Islet of Langerhans (tissue), 1 donor: Measurements from ENCODE around the gene ELAVL2.

Source experiments
- FAIRE-seq: peaks from one replicate; lab custom pipeline; 2011; peaks lifted over from hg19 to GRCh38; lab: Jason Lieb, UNC

The ELAVL2 gene

GRCh38 chr9:23826120-23826629, at the start of gene ELAVL2:
TSS of gene ELAVL2 (minus strand) at chr9:23826240. CDS start at chr9:23762234, 64,006 bp downstream.
- peak; percentile 83 for FAIRE-seq

- FAIRE-seq: no peak
Measured at GRCh38 chr9:23858234-23858633, 32.2 kb upstream of the ELAVL2 start.

GRCh38 chr9:23855873-23856604, 30.0 kb upstream of the ELAVL2 start:
- FAIRE-seq: no peak

DNA sequence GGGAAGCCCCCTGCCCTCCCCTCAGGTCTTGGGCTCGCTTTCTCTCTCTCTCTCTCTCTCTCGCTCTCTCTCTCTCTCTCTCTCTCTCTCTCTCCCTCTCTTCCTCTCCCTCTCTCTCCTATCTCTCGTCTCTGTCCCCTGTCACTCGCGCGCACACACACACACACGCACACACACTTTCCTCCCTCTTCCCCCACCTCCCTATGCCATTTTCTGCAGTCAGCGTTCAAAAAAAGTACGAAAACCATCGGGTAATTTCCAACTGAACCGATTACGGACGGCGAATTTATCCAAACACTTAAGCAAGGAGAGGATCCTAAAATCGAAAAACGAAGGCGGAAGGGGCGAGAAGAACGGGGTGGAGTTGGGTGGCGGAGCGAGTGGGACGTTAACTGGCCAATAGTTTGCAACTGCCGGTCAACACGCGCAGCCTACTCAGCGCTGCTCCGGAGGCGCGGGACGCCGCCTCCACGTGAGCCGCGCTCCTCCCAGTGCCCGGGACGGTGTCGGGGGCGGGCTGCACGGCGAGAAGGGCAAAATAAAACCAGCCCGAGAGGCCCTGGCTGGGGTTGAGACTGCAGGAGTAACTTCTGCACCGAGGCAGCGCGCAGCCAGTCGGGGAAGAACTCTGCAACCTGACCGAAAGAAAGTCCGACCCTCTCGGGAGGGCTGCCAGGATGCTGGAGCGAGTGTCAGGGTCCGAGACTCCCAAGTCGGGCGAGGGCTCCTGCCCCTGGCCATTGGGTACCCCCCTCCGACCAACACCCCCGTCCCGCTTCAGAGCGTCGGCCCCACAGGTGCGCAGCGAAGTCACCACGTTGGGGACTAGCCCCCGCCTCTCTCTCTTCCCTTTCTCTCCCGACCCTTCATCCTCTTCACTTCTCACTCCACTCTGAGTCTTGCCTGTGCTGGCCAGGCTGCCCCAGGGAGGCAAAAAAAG, 24.9 kb upstream of the ELAVL2 start:
- FAIRE-seq: no peak

- no peak for FAIRE-seq
Measured at GRCh38 chr9:23850242-23850689, 24.2 kb upstream of the ELAVL2 start.

DNA sequence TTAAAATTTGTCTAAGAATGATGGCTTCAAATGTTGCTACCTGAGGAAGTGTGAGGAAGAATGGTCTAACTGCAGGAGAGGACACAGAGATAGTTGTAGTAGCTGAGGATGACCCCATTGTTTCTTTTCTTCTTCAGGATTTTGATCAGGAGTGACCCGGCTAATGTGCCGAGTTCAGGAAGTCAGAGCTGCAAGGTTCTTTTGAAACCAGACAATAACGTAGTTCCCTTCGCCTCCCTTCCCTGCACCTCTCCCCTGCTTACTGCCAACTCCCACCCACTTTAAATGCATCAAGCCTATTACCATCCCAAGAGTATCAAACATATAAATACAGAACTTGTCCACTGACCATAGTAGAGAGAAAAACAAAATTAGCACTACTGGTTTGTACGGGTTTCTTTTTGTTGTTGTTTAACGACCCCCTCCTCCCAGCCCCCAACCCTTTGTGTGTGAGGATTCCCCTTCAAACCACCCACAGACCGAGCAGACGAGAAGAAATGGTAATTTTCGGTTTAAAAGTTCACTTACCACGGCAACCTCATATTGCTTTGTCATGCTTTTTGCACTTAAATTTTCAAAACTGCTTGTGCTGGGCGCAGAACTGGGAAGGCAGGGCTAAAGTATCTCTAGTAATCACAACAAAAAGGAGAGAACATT, 23.5 kb upstream of the ELAVL2 start:
- no peak for FAIRE-seq

DNA sequence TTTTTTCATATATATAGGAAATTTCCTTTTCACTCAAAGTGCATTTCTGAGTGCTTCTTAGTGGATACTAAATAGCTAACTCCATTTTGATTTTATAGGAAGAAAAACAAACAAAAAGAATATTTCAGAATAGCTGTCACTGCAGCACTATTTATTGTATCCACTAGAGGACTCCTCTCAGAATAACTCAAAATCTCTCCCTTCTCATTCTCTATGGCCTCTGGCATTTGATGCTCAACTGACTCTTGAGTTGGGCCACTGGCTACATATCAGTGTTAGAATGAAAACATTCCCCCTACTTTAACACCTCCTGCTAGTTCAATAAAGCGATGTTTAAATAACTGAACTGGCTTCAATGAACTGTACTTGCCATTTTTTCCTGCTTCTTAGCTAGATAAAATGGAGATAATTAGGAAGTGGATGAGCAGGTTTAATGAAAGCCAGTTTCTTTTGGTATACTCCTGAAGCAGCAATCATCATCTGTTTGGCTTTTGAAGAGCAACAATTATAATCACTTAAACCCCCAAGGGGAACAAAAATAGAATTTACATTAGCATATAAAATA, 16.6 kb upstream of the ELAVL2 start:
- no peak for FAIRE-seq

GRCh38 chr9:23841304-23841703, 15.3 kb upstream of the ELAVL2 start:
- FAIRE-seq: no peak

- FAIRE-seq: no peak
Measured at GRCh38 chr9:23837038-23837437, 11.0 kb upstream of the ELAVL2 start.

DNA sequence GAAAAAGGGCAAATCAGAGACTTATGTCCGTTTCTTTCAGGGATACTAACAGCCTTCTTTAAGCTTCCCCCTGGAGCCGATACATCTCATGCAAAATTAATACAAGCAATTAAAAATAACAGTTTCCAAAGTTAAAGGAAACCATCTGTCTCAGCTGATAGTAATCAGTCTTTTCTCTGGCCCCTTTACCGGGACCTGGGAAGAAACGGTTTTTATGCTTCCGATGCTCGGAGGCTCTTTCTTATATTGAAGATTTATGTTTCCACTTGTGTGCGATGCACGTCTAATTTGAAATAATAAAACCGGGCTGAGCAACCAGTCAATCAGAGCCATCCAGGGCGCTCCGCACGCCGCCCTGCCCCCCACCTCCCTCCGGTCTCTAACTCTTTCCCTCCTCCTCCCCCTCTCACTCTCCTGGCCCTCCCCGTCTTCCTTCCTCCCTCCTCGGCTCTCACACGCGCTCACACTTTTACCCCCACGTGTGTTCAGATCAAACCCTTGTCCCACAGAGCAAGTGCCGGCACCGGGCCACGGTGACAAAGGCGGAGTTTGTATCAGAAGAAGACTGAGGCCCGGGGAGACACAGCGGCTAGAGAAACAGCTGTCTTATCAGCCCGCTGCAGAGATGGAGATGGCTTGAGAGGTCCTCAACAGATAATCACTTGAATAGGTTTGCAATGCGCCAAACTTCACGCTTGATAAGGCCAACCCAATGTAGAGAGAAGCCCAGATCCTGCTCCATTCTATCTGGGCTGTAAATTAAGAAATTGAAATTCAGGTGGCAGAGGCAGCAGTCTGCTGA, 5.1 kb upstream of the ELAVL2 start:
- no peak for FAIRE-seq

- FAIRE-seq: no peak
Measured at GRCh38 chr9:23830476-23830805, 4.4 kb upstream of the ELAVL2 start.

DNA sequence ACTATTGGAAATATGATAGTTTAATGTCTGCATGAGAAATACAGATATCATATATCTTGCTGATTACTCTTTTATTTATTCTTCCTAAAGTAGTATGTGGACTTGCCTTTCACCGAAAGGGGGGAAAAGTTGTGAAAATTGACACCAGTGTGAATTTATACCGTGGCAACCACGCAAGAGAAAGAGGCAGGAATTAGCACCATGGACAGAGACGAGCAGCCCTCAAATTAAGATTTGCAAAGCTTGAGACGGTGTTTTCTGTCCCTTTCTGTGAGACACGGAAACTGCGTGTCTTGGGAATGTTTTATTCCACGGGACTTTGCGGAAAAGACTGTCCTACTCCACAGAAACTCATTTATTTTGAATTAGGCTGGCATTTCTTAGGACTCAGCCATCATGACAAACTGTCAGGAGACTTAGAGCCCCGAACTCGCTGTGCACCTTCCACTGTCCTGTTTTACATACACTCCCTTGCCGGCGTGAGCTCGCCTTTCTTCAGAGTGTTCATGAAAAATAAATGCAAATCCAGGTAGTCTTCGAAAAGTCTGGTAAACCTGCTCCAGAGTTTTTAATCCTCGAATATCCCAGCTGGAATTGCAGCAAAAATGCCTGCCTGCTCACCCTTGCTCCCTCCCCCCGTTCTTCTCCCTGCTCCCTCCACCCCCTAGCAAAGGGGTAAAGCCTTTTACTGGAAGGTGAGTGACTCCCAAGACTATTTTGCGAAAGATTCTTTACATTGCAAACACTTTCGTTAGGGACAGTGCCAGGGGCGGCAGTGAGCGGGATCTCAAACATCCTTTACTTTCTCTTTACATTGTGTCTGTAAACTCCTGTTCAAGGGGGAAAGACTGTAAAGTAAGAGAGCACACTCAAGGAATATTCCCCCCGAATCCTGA, 3.8 kb upstream of the ELAVL2 start:
- no peak for FAIRE-seq

- no peak for FAIRE-seq
Measured at GRCh38 chr9:23825700-23826099, 340 bp downstream of the ELAVL2 start.

- no peak for FAIRE-seq
Measured at GRCh38 chr9:23824830-23825591, 1.0 kb downstream of the ELAVL2 start.

DNA sequence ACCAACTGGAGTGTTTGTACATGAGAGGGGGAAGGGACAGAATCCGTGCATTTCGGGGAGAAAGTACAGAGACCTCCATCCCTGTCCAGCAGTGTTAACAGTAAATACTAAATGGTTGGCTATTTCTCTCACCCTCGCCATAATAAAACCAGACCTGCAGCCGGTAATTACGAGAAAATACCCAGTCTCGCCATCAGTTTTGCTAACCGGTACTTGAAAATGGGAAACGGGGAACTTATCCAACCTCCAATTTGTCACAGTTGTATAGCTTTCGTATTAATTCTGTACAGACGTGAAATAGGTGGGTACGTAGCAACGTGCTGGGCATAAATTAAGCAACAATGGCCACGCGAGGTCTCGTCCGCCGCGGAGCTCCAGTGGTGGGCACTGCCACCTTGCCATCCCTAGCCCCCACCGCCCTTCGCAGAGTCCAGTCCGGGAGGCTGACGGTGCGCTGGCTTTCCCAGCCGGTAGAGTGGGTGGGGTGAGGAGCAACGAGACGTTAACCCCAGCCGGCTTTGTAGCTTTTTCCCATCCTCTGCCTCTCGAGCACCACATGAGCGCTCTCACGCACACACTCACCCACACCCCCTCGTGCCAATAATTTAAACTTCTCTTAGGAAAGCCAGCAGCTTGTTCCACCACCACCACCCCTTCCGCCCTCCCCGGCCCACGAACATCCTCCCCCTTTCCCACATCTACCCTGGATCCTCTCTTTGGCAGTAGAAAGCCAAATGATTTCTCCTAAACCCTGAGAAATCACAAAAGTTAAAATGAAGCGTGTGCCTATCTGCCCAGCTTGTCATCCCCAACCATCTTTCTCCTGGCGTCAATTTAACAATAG, 1.8 kb downstream of the ELAVL2 start:
- no peak for FAIRE-seq

- FAIRE-seq: no peak
Measured at GRCh38 chr9:23823269-23823668, 2.8 kb downstream of the ELAVL2 start.

- no peak for FAIRE-seq
Measured at GRCh38 chr9:23822261-23823169, 3.5 kb downstream of the ELAVL2 start.
